ENCODE measurements around the gene CNTRL.

DNA sequence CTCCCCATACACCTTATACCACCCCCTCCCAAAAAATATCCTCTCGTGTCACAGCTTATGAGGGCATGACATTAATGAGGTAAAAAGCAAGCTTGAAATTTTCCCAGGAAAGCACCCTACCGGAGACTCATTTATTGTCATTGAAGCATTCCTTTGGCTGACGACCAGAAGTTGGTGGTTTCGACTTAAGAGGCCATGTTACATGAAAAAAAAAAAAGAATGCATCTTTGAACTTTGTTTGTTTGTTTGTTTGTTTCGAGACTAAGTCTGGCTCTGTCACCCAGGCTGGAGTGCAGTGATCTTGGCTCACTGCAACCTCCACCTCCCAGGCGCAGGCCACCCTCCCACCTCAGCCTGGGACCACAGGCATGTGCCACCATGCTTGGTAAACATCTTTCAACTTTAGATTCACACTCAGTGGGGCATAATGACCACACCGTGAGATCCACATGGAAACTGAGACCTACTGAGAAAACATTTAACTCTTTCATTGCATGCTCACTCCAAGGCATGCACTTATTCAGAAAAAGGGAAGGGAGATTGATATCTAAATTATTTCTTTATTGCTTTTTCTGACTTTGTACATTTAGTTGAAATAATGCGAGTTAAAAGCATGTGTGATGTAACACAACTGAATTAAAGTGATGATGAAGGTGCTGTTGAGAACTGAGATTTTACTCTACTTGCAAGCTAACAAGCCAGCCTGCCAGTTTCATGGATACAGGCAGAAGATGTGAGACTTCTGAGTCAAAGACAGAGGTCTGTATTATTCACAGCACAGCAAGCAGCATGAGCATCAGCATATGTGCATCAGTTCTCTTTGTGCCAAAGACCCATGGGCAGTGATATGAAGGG, 132.0 kb downstream of the CNTRL start:
- TF ChIP-seq, protein P1, sequence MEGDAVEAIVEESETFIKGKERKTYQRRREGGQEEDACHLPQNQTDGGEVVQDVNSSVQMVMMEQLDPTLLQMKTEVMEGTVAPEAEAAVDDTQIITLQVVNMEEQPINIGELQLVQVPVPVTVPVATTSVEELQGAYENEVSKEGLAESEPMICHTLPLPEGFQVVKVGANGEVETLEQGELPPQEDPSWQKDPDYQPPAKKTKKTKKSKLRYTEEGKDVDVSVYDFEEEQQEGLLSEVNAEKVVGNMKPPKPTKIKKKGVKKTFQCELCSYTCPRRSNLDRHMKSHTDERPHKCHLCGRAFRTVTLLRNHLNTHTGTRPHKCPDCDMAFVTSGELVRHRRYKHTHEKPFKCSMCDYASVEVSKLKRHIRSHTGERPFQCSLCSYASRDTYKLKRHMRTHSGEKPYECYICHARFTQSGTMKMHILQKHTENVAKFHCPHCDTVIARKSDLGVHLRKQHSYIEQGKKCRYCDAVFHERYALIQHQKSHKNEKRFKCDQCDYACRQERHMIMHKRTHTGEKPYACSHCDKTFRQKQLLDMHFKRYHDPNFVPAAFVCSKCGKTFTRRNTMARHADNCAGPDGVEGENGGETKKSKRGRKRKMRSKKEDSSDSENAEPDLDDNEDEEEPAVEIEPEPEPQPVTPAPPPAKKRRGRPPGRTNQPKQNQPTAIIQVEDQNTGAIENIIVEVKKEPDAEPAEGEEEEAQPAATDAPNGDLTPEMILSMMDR (IDR thresholded peaks at IDR 0.05; ENCODE audit: low read length) = no peak
- no peak for TF ChIP-seq EZH2 (IDR thresholded peaks at IDR 0.05; ENCODE audit: borderline replicate concordance, low read length)

Measured in OCI-LY1 (cell line).